Adrenal gland (tissue), 12 donors: ENCODE data around the gene GNAO1. TPM values are rescaled to one million over a fixed set of nuclear protein-coding genes. Genes with fewer than 3 reads are reported as not detected.

Source experiments
- DNase-seq, 7 donors: peaks; one replicate each; pipeline ENCODE4 v3.0.0-alpha.2; 2019 to 2020
- H3K27ac ChIP-seq, 5 donors: fragments of 200-600 bp; sonication (generic) in 4 of 5; 1 replicate in 3 of 5; 2 replicates in 2 of 5; pipeline versions ENCODE4 v1.5.1 to v1.8.0; 2016 to 2020; ENCODE audit warnings: mild to moderate bottlenecking in 1 of 5
- H3K27me3 ChIP-seq: fragments of 200-600 bp; 2 replicates; pipeline ENCODE4 v1.8.0; 2021
- H3K36me3 ChIP-seq, 2 donors: fragments of 200-600 bp; replicated peaks in 1 of 2; 1 replicate in 1 of 2; 2 replicates in 1 of 2; pipeline versions ENCODE4 v1.5.1 to v1.8.0; 2018 to 2022
- H3K4me1 ChIP-seq, 2 donors: fragments of 200-600 bp; replicated peaks in 1 of 2; 1 replicate in 1 of 2; 2 replicates in 1 of 2; pipeline versions ENCODE4 v1.5.1 to v1.8.0; 2018 to 2021
- H3K4me3 ChIP-seq, 4 donors: fragments of 200-600 bp; sonication (generic) in 3 of 4; one replicate each; pipeline ENCODE4 v1.5.1; 2016 to 2018
- H3K9me3 ChIP-seq, 3 donors: fragments of 200-600 bp; sonication (generic) in 1 of 3; replicated peaks in 1 of 3; 1 replicate in 2 of 3; 2 replicates in 1 of 3; pipeline versions ENCODE4 v1.5.1 to v1.8.0; 2016 to 2021
- CTCF ChIP-seq, 6 experiments: fragments of 450-650 bp in 4 of 6; fragments of 200-600 bp in 2 of 6; sonication (generic) in 1 of 6; IDR thresholded peaks; 1 replicate in 5 of 6; 2 replicates in 1 of 6; pipeline versions ENCODE4 v1.5.1 to v1.8.0; 2016 to 2021; ENCODE audit warnings: antibody characterized with exemption in 6 of 6, mild to moderate bottlenecking in 2 of 6, moderate library complexity in 1 of 6
- POLR2A ChIP-seq, 2 donors: fragments of 450-650 bp; IDR thresholded peaks; one replicate each; pipeline ENCODE4 v1.6.1; 2017; ENCODE audit warnings: antibody characterized with exemption in 2 of 2, mild to moderate bottlenecking in 2 of 2, moderate library complexity in 1 of 2
- WGBS, 4 donors: extraction: QIAGEN DNeasy Blood & Tissue Kit in 2 of 4; methylation state at CpG; one replicate each; pipeline versions ENCODE4 v1.1.5 to v1.1.7; 2013 to 2017; 5-methylcytosine and 5-hydroxymethylcytosine counted together
- intact Hi-C, 2 donors: fragments of 100-400 bp; cut with DNase I; formaldehyde crosslinking; loops; one replicate each; pipeline versions ENCODE4 v1.14.1 to v1.15.0; 2022 to 2023
- polyA plus RNA-seq, 3 donors: library from polyadenylated mRNA; stranded (reverse); fragments of 200-250 nt in 2 of 3; fragments of 350-450 nt in 1 of 3; fragmentation: Illumina TruSeq in 1 of 3; extraction: RNeasy Lipid Tissue Mini Kit (QIAGEN cat#74804) in 1 of 3; gene quantifications; one replicate each; pipeline ENCODE4 v1.2.3, GENCODE V29; 2013 to 2014
- total RNA-seq, 9 donors: library from RNA; depleted of rRNA in 4 of 9; stranded (reverse); fragments of >200 nt in 4 of 9; fragments of 120-200 nt in 1 of 9; fragmentation: NEBNext Ultra II Directional in 1 of 9; extraction: Animal tissue kit (Norgen Biotek cat#: 25700) in 1 of 9; gene quantifications; one replicate each; pipeline versions ENCODE4 v1.1.0 to v1.2.4, GENCODE V29; 2013 to 2023
- donor health status: healthy with polysubstance abuse.
- donor health status: Bipolar disorder and iron deficiency.
- donor health status: DM: yes; HTN: yes; CAD: no.
- donor health status: DM: no; HTN: no; CAD: no.
- donor health status: DM: no; HTN: no; CAD: no.
- donor health status: DM: yes; HTN: yes; CAD: no.

Gene GNAO1
- total and polyA plus RNA-seq, 12 donors: 1.8 to 36.6 (median 5.9) TPM

- Histone ChIP-seq H3K9me3 (no peaks in the 10 kb centered on the region), H3K27ac (no peak overlapping the region), H3K4me3 (no peak overlapping the region), H3K27me3 (no peaks in the 10 kb centered on the region), H3K4me1 (peaks cover 8 to 11% of the 10 kb centered on the region in 2 donors), H3K36me3 (no peaks in the 10 kb centered on the region)
- WGBS, 4 donors: 90 to 91% (median 90%) methylated on average over 11 to 15 of the region's 15 CpGs
- peak in 3 of 7 donors; percentile 3 to 46 (median 14) for DNase-seq
- intact Hi-C loops: no loop called here
- no peak for TF ChIP-seq POLR2A (IDR thresholded peaks at IDR 0.05)
- TF ChIP-seq CTCF (IDR thresholded peaks at IDR 0.05): no peak
These were observed 162.0 kb downstream of the GNAO1 start for GRCh38 chr16:56353054-56353921.

GRCh38 chr16:56354016-56354415 lies 162.7 kb downstream of the GNAO1 start:
- no peaks in the 10 kb centered on the region for H3K36me3 ChIP-seq
- no peak for TF ChIP-seq POLR2A (IDR thresholded peaks at IDR 0.05)
- TF ChIP-seq CTCF (IDR thresholded peaks at IDR 0.05): no peak
- H3K4me1 ChIP-seq: peaks cover 8 to 11% of the 10 kb centered on the region in 2 donors
- H3K4me3 ChIP-seq: no peak overlapping the region
- intact Hi-C loops: no loop called here
- no peaks in the 10 kb centered on the region for H3K27me3 ChIP-seq
- peak in 4 of 7 donors; percentile 1 to 47 (median 5) for DNase-seq
- H3K27ac ChIP-seq: no peak overlapping the region
- WGBS, 4 donors: 95 to 98% (median 96%) methylated on average over 5 to 7 of the region's 7 CpGs
- H3K9me3 ChIP-seq: no peaks in the 10 kb centered on the region

- Histone ChIP-seq H3K27me3 (no peaks in the 10 kb centered on the region), H3K4me1 (peaks cover 8 to 11% of the 10 kb centered on the region in 2 donors), H3K4me3 (no peak overlapping the region), H3K9me3 (no peaks in the 10 kb centered on the region), H3K36me3 (no peaks in the 10 kb centered on the region), H3K27ac (no peak overlapping the region)
- DNase-seq: peak in 4 of 7 donors; percentile 2 to 57 (median 7)
- 94 to 96% (median 94%) methylated on average over 17 of the region's 17 CpGs for WGBS, 4 donors
- no peak for TF ChIP-seq POLR2A (IDR thresholded peaks at IDR 0.05)
- no peak for TF ChIP-seq CTCF (IDR thresholded peaks at IDR 0.05)
- intact Hi-C loops: no loop called here
These were observed 163.5 kb downstream of the GNAO1 start for GRCh38 chr16:56354746-56355145.

- H3K4me3 ChIP-seq: no peak overlapping the region
- no peaks in the 10 kb centered on the region for H3K27me3 ChIP-seq
- H3K36me3 ChIP-seq: no peaks in the 10 kb centered on the region
- 88 to 99% (median 93%) methylated on average over 5 to 9 of the region's 9 CpGs for WGBS, 4 donors
- peaks cover 10 to 11% of the 10 kb centered on the region in 2 donors for H3K4me1 ChIP-seq
- H3K27ac ChIP-seq: no peak overlapping the region
- H3K9me3 ChIP-seq: no peaks in the 10 kb centered on the region
- peak in 3 of 7 donors; percentile 4 to 53 (median 12) for DNase-seq
- TF ChIP-seq CTCF (IDR thresholded peaks at IDR 0.05) (no peak), POLR2A (IDR thresholded peaks at IDR 0.05) (no peak)
- intact Hi-C loops: no loop called here
These were observed 163.9 kb downstream of the GNAO1 start for GRCh38 chr16:56355221-56355620.
